Measurements from ENCODE around the gene UQCR11.
A peak's percentile ranks its signal among the peaks of the same experiment; 100 is the strongest.

The UQCR11 gene

DNA sequence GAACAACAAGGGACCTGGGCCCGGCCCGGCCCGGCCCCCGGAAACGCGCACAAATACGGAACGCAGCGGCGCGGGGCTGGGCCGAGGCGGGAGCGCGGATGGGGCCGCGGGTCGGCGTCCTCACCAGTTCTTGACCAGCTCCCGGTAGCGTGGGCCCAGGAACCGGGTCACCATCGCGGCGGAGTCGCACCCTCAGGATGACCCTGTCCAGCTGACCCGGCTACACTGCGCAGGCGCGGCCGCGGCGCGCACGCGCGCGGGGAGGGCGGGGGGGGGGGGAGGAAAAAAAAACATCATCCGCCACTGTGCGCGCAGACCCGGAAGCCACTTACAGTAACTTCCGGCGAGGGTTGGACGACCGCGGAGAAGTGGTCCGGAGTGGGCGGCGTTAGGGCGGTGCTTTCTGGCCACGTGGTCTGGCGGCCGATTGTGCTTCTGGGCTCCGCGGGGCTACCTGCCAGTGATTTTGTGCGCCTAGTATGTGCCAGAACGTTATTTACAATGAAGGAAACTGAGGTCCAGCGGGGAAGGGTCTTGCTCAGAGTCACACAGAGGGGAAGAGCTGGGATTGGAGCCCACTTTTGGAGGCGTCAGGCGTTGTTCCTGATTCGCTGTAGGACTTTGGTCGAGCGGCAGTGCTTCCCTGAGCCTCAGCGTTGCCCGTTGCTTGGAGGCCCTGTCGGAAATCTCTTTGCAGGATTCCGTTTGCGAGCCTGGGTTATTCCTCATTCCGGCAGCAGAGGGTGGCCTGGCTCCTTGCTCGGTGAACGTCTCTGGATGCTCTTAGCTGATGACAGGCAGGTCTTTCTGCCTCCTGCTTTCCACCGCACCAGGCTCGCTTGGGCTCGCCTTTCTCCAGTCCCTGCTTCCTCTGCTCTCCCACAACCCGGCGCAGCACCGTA, at the start of gene UQCR11:
Gene UQCR11 (minus strand): TSS at position 227 of the 902 bp plus-strand sequence. CDS start 53 bp downstream, at position 174.
- DNase-seq, result peak; percentile 97

DNA sequence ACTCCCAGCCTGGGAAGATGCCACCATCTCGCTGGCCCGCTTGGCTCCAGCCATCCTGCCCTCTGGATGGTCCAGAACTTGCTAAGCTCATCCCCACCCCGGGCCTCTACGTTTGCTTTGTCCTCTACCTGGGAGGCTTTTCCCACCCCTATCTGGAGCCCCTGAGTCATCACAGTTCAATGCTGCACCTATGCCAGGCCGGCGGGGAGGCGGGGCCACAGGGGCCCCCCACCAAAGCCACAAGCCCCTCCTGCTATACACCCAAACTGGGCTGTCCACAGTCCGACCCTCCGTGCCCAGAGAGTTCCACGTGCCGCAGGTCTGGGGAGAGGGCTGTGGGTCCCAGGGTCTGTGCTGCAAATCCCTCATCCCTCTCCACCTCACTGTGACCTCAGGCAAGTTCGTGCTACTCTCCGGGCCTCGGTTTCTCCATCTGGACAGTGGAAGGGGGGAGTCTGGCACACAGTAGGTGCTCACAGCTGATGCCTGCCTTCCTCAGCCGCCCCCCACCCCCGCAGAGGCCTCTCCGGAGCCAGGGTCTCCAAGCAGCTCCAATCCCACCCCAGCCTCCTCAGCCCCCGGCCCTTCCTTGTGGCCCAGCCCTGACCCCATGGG, 49.0 kb upstream of the UQCR11 start:
- DNase-seq, result no peak

DNA sequence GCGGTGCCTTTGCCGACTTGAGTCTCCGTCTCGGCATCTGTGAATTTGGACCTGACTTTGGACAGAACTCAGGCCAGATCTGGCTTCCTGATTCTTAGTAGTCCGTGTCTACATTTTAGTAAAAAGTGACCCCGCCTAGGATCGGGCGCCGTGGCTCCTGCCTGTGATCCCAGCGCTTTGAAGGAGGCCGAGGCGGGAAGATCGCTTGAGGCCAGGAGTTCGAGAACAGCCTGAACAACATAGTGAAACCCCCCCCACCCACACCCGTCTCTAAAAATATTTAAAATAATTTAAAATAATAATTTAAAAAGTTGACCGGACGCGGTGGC, 48.0 kb upstream of the UQCR11 start:
- no peak for DNase-seq

DNA sequence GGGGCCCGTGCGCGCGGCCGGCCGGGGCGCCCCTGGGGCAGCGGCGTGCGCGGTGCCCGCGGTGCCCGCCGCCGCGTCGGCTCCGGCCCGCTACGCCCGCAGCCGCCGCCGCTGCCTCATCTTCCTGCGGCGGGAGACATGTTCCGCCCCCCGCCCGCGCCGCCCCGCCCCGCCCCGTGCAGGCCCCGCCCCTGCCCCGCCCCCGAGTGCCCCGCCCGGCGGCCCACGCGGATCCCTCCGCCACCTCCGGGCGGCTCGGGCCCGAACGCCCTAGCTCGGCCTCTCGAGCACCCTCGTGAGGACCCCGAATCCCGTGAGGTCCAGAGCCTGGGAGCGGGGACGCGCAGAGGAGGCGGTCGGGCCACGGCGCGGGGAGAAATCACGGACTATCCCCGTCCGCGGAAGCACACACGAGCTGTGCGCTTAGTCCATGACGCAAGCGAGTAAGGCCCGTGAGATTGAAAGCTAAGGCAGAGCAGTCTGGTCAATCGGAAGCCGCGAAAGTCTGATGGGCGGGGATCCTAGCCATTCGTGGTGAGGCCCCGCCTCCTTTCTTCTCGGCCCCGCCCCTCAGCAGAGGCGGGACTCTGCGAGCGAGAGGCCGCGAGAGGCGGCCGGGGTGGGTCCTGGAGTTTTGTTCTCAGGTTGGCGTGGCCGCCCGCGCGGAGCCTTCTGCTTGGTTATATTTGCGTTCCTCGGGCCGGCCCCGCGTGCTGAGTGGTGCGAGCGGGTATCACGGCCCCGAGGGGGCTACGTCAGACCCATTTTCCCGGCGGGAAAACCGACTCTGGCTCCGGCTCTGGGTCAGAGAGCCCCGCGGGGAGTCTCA, 47.4 kb upstream of the UQCR11 start, which contains the start of gene TCF3:
Gene TCF3 (minus strand): TSS at position 145 of the 829 bp plus-strand sequence. CDS start 2,367 bp downstream, outside the sequence.
- peak; percentile 98 for DNase-seq

DNA sequence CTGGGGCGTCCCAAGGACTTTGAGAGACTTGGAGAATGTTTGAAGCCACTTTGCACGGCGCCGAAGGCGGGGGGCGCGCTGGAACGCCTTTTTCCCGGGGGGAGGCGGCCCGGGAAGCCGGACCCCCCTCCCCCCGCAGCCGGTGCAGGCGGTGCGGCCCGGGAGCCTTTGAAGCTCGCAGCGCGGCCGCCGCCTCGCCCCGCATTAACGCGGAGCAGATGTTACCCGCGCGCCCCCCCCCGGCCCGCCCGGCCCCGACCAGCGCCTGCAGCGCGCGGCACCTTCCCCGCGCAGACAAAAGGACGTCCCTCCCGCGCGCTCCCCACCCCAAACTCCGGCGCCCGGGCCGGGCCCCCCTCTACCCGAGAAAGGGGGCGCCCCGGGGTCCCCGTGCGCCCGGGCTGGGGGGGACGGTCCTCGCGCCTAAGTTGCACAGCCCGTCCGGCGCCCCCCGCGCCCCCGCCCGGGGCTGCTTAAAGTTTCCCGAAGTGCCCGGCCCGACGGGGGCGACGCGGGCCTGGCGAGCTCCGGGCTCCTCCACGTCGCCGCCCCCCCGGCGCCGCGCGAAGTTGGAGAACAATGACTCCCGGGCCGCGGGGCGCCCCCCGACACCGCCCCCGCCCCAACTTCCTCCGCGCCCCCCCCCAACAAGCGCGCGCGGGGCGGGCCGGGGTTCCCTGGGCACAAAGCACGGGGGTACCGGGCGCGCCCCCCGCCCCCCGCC, 46.5 kb upstream of the UQCR11 start:
- peak; percentile 9 for DNase-seq

DNA sequence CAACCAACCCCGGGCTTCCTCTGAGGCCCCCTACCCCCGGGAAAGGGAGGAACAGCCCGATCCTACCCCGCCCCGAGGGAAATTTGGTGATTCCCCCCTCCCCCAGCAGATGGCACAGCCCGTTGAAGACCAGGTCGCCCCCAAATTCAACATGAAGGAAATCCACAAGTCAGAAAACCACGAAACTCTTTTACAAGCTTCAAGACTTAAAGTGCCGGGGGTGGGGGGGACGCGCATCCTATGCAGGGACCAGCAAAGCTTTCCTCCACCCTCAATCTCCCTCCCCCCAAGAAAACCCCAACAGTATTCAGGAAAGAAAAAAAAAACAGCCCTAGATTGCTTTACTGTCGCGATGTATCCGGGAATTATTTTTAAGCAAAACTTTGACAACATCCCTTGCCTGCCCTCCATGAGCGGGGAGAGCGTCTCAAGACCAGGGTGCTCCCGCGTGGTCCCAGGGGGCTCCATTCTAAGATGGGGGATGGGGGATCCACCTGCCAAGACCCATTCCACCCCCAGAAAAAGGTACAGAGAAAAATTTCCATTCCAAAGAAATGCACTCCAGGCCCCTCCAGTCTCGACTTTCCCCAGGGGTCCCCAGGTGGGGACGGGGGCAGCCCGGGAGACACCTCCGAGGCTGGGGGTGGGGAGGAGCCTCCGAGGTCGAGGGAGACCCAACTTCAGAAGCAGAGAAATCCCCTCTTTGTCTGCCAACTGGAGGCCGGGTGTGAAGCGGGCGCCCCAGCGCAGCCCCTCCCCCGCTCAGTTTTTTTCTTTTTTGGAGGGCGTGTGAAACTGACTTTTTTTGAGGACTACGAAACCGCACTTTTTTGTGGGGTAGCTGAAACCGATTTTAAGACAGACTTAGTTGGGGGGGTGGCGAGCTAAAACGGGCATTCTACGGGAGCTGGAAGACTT, 45.6 kb upstream of the UQCR11 start:
- DNase-seq, result peak; percentile 62

DNA sequence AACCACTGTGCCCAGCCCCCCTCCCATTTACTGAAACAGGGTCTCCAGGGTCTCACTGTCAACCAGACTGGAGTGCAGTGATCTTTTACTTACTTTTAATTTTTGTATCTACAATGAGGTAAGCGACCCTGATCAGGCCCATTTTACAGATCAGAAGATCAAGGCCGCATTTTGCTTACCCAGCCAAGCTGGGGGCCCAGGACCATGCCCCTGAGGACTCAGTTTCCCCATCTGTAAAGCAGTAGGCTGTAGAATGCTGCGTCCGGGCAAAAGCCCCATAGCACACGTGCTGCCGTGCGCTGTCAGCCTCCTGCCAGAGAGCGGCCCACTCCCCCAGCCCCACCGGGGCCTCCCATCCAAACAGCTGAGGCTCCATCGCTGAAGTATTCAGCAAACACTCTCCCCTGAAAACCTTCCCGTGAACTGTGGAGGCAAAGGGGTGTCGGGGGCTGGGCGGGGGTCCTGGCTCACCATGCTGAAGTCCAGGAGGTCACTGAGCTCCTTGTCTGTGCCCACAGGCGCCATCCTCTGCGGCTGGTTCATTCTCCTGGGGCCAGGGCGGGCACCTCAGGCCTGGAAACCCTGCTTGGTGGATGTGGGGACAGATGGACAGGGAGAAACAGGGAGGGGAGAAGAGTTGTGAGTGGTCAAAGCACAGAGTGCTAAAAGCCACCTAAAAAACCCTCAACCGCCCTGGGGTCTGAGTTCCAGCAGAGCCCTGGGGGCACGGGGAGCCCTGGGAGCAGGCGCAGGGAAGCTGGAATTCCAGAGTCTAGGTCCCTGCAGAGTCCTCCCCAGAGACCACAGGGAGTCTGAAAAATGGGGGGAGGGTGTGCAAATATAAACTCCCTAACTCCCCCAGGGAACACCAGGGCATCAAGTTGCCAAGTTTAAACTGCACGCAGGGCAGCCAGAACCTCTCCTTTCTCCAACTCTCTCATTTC, 44.7 kb upstream of the UQCR11 start:
- DNase-seq, result peak; percentile 54

DNA sequence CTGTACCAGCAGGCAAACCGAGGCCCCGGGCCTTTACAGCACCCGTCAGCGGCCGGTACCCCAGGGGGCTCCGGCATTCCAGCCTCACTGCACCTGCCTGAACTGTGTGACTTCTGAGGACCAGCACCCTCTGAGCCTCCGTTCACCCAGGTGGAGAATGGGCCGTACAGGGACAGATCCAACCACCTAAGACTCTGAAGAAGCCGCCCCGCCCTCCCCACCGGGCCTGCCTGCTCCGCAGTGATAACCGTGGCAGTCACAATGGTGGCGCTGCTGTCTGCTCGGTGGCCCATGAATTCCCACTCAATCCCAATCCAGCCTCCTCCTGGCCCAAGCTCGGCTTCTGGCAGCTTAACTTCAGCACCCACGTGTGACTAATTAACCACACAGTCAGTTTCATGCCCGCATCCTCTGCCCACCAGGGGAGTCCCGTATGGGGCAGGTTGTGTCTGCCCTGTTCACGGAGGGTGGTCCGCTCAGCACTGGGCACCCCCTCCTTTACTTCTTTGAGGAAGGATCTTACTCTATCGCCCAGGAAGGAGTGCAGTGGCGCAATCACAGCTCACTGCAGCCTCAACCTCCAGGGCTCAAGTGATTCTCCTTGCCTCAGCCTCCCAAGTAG, 43.8 kb upstream of the UQCR11 start:
- DNase-seq, result no peak

DNA sequence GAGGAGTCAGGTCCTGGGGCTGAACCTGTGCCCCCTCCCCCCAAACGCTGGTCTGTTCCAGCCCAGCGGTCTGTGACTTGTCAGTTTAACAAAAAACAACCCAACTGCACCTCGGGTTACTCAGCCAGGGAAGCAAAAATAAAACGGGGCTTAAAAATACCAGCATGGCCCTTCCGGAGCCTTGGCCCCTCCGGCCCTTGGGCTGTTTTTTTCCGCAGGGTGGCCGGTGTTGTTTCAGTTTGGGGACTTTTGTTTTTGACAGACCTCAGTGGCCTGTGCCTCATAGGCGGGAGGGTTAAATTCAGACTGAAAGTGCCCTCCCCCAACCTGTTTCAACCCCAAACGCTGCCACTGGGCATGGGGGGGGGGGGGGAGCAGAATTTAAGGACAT, 43.2 kb upstream of the UQCR11 start:
- DNase-seq, result no peak

DNA sequence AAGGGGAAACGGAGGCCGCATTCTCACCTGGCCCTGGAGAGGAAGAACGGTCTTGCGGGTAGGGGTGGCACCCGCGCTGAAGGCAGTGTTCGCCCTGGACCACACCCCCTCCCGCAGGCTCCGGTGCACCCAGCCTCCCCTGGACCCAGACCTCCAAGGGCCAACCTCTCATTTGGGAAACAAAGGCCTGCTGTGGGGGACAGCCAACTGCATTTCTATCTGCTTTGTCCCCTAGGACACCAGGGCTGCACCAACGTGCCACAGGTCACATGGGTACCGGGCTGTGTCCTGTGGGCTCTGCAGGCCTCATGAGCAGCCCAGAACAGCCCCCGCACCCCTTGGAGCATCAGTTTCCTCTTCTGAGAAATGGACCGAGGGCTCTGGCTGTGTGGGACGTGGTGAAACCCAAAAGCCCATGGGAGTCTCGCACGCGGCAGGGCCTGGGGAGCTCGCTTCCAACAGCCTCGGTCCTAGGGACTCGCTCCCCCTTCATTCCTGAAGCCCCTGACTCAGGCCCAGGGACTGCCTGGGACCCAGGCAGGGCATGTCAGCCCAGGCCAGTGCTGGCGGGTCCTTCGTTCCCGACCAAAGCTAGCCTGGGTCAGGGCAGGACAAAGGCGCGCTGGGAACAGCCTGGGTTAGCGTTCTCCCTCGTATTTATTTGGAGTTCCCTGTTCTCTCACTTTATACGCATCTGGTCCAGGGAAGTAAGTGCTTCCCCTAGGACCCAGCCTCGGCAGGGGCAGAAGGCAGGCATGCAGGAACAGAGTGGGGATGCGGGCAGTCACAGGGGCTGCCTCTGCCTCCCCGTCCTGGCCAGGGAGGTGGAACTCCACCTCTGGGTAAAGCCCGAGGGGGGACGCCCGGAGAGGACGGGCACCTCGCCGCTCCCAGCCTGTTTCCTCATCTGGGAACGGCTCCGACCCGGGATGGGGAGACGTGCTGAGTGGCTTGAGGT, 42.5 kb upstream of the UQCR11 start:
- DNase-seq, result no peak

DNA sequence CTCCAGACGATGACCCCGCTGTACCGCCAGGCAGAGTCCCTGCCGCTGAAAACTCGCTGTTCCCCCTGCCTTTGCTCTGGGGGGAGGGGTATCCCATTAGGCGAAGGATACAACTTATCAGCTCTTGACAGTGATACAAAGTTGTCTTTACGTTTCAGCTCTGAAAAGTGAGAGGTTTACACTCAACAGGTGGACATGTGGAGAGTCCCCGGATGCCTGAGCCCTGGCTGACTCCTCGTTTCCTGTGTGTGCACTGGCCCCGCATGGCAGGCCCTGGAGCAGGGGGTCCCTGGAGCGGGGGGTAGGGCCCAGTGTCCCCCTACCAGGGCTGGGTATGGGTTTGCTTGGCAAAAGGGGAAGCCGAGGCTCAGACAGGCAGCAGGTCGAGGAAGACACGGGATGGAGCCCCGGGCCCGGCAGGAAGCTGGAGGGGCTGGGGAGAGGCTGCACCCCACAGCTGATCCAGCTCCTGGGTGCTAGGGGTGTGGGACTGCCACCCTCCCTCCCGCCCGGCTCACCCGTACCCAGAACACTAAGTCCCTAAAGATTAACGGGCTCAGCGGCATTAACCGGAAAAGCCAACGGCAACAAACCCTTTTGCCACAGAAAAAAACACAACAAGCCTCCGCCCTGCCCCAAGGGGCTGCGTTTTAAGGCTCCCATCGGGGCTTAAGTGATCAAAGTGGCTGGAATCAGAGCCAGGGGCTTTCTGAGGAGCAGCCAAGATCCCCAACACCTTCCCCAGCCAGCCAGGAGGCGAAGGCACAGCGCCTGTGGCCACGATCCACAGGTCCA, 41.6 kb upstream of the UQCR11 start:
- DNase-seq, result no peak

DNA sequence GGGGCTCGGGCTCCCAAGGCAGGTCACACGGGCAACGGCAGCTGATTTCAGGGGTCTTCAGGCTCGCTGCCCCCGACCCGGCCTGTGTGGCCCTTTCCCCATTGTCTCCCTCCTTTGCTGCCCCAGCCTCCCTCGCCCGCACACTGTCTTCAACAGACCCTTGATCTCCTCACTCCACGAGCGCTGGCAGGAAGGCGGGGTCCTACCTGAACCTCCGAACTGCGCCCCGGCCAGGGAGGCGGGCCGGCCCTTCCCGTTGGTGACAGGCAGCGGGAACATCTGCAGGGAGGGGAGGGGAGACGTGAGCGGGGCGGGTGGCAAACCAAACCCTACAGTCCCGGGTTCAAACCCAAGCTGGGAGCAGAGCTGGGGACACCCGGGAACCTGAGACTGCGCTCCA, 40.9 kb upstream of the UQCR11 start:
- no peak for DNase-seq

DNA sequence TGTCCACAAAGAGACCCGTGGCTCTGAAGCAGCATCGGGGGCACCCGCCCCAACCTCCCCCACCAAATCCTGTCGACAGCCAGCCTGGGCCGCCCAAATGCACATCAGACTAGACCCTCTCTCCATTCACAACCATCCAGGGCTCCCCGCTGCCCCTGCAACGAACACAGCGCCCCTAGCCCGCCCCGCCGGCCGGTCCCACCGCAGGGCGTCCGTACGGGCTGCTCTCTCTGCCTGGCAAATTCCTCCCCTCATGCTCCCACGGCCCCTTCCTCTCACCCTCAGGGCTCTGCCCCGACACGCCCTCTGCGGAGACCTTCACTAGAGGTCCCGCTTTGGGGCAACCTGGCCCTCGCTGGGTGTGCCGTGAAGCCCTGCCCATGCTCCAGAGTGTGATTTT, 40.0 kb upstream of the UQCR11 start:
- no peak for DNase-seq

DNA sequence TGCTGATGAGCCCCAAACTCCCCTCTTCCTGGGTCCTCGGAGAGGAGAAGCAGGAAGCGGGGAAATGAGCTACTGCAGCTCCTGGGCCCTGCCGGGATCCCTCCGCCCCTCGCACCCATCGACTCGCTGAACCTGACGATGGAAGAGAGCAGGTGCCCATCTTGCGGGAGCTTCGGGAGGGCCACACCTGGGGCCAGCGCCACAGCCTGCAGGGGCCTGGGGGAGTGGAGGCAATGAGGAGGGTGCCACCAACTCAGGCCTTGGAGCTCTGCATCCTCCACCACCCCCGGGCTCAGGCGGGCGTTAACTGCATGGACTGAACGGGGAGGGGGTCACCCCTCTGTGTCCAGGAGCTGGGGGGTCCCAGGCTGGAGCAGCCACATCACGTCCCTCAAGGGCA, 38.8 kb upstream of the UQCR11 start:
- no peak for DNase-seq

DNA sequence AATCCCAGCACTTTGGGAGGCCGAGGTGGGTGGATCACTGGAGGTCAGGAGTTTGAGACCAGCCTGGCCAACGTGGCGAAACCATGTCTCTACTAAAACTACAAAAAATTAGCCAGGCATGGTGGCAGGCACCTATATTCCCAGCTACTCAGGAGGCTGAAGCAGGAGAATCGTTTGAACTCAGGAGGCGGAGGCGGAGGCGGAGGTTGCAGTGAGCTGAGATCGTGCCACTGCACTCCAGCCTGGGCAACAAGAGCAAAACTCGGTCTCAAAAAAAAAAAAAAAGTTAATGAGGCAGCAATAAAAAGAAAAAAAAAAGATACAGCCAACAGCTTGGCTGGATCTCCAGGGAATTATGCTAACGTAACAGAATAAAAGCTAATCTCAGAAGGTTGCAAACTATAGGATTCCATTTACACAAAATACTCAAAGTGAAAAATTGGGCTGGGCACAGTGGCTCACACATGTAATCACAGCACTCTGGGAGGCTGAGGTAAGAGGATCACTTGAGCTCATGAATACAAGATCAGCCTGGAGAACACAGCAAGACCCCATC, 35.7 kb upstream of the UQCR11 start:
- peak; percentile 95 for DNase-seq

DNA sequence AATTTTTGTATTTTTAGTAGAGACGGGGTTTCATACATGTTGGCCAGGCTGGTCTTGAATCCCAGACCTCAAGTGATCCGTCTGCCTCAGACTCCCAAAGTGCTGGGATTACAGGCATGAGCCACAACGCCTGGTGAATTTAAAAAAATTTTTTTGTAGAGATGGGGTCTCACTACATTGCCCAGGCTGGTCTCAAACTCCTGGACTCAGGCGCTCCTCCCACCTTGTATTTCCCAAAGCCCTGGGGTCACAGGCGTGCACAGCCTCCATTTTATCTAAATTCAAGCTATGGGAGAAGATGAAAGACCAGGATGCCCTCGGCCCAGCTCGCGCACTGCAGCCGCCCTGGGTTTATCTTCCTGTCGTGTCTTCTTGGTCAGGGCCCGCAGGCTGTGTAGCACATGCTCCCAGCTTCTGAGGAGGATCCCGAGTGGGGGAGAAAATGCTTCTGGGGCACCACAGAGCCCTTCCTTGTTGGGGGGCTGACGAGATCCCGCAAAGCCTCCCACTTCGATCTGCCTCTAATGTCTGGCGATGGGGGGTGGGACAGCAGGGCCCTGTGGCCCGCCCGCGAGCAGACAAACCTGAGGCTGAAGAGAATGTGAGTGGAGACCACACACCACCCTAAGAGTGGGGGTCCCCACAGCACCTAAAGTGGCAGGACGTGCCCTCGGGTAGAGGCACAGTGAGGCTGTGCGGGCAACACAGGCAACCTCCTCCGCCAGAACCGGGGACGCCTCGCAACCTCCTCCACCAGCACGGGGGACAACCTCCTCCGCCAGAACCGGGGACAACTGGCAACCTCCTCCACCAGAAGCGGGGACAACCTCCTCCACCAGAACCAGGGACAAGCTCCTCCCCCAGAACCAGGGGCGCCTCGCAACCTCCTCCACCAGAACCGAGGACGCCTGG, 31.3 kb upstream of the UQCR11 start:
- DNase-seq, result no peak

DNA sequence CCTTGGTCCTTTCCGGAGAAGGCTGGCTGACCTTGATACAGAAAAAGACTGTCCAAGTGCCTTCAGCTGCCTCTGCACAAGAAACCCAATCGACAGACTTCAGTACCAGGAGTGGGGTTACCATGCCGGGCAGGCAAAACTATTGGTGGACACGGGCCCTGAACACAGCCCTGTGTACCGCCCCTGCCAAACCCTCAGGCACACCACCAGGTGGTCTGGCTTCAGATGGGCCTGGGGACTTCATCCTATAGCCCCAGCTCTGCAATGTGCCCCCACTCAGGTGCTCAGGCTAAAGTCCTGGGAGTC, 29.6 kb upstream of the UQCR11 start:
- DNase-seq, result no peak

All from NCI-H2171 treated with DMSO at 0.1 percent for 48 hours (cell line).